ENCODE measurements around the gene OTUD1. TPM values are rescaled to one million over a fixed set of nuclear protein-coding genes. Genes with fewer than 3 reads are reported as not detected.

The OTUD1 gene
- total RNA-seq, 2 experiments from 2014 or later = 94.5 to 94.8 TPM

GRCh38 chr10:23403719-23404118, 35.2 kb upstream of the OTUD1 start:
- no peaks in the 10 kb centered on the region for H3K9me3 Mint-ChIP-seq
- H3K27ac Mint-ChIP-seq = no peak overlapping the region
- Histone ChIP-seq H3K4me3 (ENCODE audit: low read length) (no peak overlapping the region), H3K4me1 (ENCODE audit: insufficient read depth, low read length) (no peaks in the 10 kb centered on the region), H3K9me3 (ENCODE audit: control insufficient read depth in 1 of 2, insufficient read depth in 1 of 2, low read length in 2 of 2) (no peaks in the 10 kb centered on the region), H3K27me3 (ENCODE audit: control insufficient read depth in 1 of 2, insufficient read depth in 2 of 2, low read length in 2 of 2) (no peaks in the 10 kb centered on the region), H3K27ac (ENCODE audit: low read depth in 1 of 2, low read length in 2 of 2) (no peak overlapping the region), H3K36me3 (ENCODE audit: insufficient read depth, low read length) (no peaks in the 10 kb centered on the region)
- H3K36me3 Mint-ChIP-seq (ENCODE audit: low read depth) = no peaks in the 10 kb centered on the region
- ATAC-seq (ENCODE audit: poor library complexity) (no peak), DNase-seq (no peak)
- ChIA-PET POLR2A (interaction anchor here (1.1 kb wide), 1 partner anchor 36 kb away, joined by 4 read pairs; no protein-coding TSS in a partner anchor), CTCF (interaction anchor here (0.7 kb wide), 1 partner anchor 1531 kb away, joined by 3 read pairs; no protein-coding TSS in a partner anchor)
- H3K4me1 Mint-ChIP-seq (ENCODE audit: low read depth) = no peaks in the 10 kb centered on the region
- no peak for TF ChIP-seq CTCF (IDR thresholded peaks at IDR 0.05)
- intact Hi-C loops (cut with DNase I, micrococcal nuclease) = no loop called here
- H3K27me3 Mint-ChIP-seq = no peaks in the 10 kb centered on the region
- no peak overlapping the region for H3K4me3 Mint-ChIP-seq

- DNase-seq (no peak), ATAC-seq (ENCODE audit: poor library complexity) (no peak)
- H3K36me3 ChIP-seq (ENCODE audit: insufficient read depth, low read length) = no peaks in the 10 kb centered on the region
- Mint-ChIP-seq H3K27ac (no peak overlapping the region), H3K4me1 (ENCODE audit: low read depth) (no peaks in the 10 kb centered on the region), H3K36me3 (ENCODE audit: low read depth) (no peaks in the 10 kb centered on the region), H3K27me3 (no peaks in the 10 kb centered on the region), H3K4me3 (no peak overlapping the region), H3K9me3 (no peaks in the 10 kb centered on the region)
- no peaks in the 10 kb centered on the region for H3K4me1 ChIP-seq (ENCODE audit: insufficient read depth, low read length)
- H3K4me3 ChIP-seq (ENCODE audit: low read length) = no peak overlapping the region
- no peaks in the 10 kb centered on the region for H3K9me3 ChIP-seq (ENCODE audit: control insufficient read depth in 1 of 2, insufficient read depth in 1 of 2, low read length in 2 of 2)
- ChIA-PET CTCF (no interaction called here), POLR2A (interaction anchor here (1.1 kb wide), 1 partner anchor 35 kb away, joined by 4 read pairs; no protein-coding TSS in a partner anchor)
- intact Hi-C loops (cut with DNase I, micrococcal nuclease) = no loop called here
- no peak overlapping the region for H3K27ac ChIP-seq (ENCODE audit: low read depth in 1 of 2, low read length in 2 of 2)
- TF ChIP-seq CTCF (IDR thresholded peaks at IDR 0.05) = no peak
- H3K27me3 ChIP-seq (ENCODE audit: control insufficient read depth in 1 of 2, insufficient read depth in 2 of 2, low read length in 2 of 2) = no peaks in the 10 kb centered on the region
Observed at GRCh38 chr10:23404461-23404980, 34.4 kb upstream of the OTUD1 start.

- H3K4me1 ChIP-seq (ENCODE audit: insufficient read depth, low read length) = no peaks in the 10 kb centered on the region
- ATAC-seq (ENCODE audit: poor library complexity) (no peak), DNase-seq (no peak)
- Mint-ChIP-seq H3K4me3 (no peak overlapping the region), H3K9me3 (no peaks in the 10 kb centered on the region), H3K4me1 (ENCODE audit: low read depth) (no peaks in the 10 kb centered on the region), H3K27ac (no peak overlapping the region), H3K27me3 (no peaks in the 10 kb centered on the region), H3K36me3 (ENCODE audit: low read depth) (no peaks in the 10 kb centered on the region)
- H3K27me3 ChIP-seq (ENCODE audit: control insufficient read depth in 1 of 2, insufficient read depth in 2 of 2, low read length in 2 of 2) = no peaks in the 10 kb centered on the region
- no peak overlapping the region for H3K4me3 ChIP-seq (ENCODE audit: low read length)
- POLR2A ChIA-PET = no interaction called here
- CTCF ChIA-PET = no interaction called here
- no peak overlapping the region for H3K27ac ChIP-seq (ENCODE audit: low read depth in 1 of 2, low read length in 2 of 2)
- TF ChIP-seq CTCF (IDR thresholded peaks at IDR 0.05) = no peak
- intact Hi-C loops (cut with DNase I, micrococcal nuclease) = no loop called here
- H3K36me3 ChIP-seq (ENCODE audit: insufficient read depth, low read length) = no peaks in the 10 kb centered on the region
- no peaks in the 10 kb centered on the region for H3K9me3 ChIP-seq (ENCODE audit: control insufficient read depth in 1 of 2, insufficient read depth in 1 of 2, low read length in 2 of 2)
Observed at GRCh38 chr10:23405540-23405939, 33.3 kb upstream of the OTUD1 start.

Data from CD4-positive, alpha-beta T cell (primary cell).